Psoas muscle (tissue), 8 donors: ENCODE data around the gene IFNA13. TPM values are rescaled to one million over a fixed set of nuclear protein-coding genes. Genes with fewer than 3 reads are reported as not detected.
A peak's percentile ranks its signal among the peaks of the same experiment; 100 is the strongest.

Experiments
- ATAC-seq, 4 donors: fragments of 200-7000 bp; cut with Tn5 transposase; one replicate each; pipeline ENCODE4 v1.9.1; 2020; ENCODE audit warnings: moderate library complexity in 3 of 4, mild to moderate bottlenecking in 2 of 4
- DNase-seq, 2 donors: peaks; one replicate each; pipeline ENCODE4 v3.0.0-alpha.2; 2020
- H3K27ac ChIP-seq: fragments of 200-600 bp; one replicate; pipeline ENCODE4 v1.8.0; 2022
- H3K27me3 ChIP-seq, 3 donors: fragments of 200-600 bp in 1 of 3; one replicate each; pipeline versions ENCODE4 v1.6.1 to v1.8.0; 2013 to 2022; ENCODE audit warnings: low read length in 2 of 3, mild to moderate bottlenecking in 2 of 3, moderate library complexity in 1 of 3; ENCODE audit not compliant: insufficient read depth in 3 of 3
- H3K36me3 ChIP-seq, 2 donors: fragments of 200-600 bp in 1 of 2; one replicate each; pipeline versions ENCODE4 v1.6.1 to v1.8.0; 2013 to 2022; ENCODE audit warnings: low read depth in 1 of 2, mild to moderate bottlenecking in 1 of 2, moderate library complexity in 1 of 2; ENCODE audit not compliant: insufficient read depth in 1 of 2
- H3K4me1 ChIP-seq: fragments of 200-600 bp; one replicate; pipeline ENCODE4 v1.8.0; 2022
- H3K4me3 ChIP-seq: fragments of 200-600 bp; one replicate; pipeline ENCODE4 v1.8.0; 2022; ENCODE audit warnings: mild to moderate bottlenecking
- H3K9me3 ChIP-seq: fragments of 200-600 bp; one replicate; pipeline ENCODE4 v1.8.0; 2022
- WGBS, 3 donors: extraction: QIAGEN DNeasy Blood & Tissue Kit; methylation state at CpG; one replicate each; pipeline versions ENCODE4 v1.1.6 to v1.1.7; 2013; 5-methylcytosine and 5-hydroxymethylcytosine counted together
- intact Hi-C, 2 donors: fragments of 100-400 bp; cut with DNase I; formaldehyde crosslinking; loops; one replicate each; pipeline versions ENCODE4 v1.11.0 to v1.14.2; 2022
- polyA plus RNA-seq, 3 donors: library from polyadenylated mRNA; stranded (reverse); fragments of 200-250 nt; gene quantifications; one replicate each; pipeline ENCODE4 v1.2.3, GENCODE V29; 2013
- total RNA-seq, 4 donors: library from RNA; stranded (reverse); fragmentation: NEBNext Ultra II Directional in 2 of 4; extraction: Animal tissue kit (Norgen Biotek cat#: 25700) in 2 of 4; gene quantifications; one replicate each; pipeline versions ENCODE4 v1.2.1 to v1.2.4, GENCODE V29; 2021 to 2023
- TF ChIP-seq, protein P1 (sequence below): fragments of 200-600 bp; IDR thresholded peaks from one replicate; pipeline ENCODE4 v1.8.0; 2022; ENCODE audit warnings: antibody characterized with exemption
- donor health status: healthy with polysubstance abuse.
- donor health status: DM: no; HTN: no; CAD: no; lungs with moderate emphysema.
- donor health status: Bipolar disorder and iron deficiency.
- donor health status: healthy.
- donor health status: DM: yes; HTN: yes; CAD: no.
- donor health status: DM: no; HTN: no; CAD: no.
- donor health status: DM: no; HTN: no; CAD: no.
- donor health status: DM: yes; HTN: yes; CAD: no.

Gene IFNA13
- total and polyA plus RNA-seq, 7 donors, result not detected

GRCh38 chr9:21320465-21320864 lies 47.4 kb downstream of the IFNA13 start:
- no peak overlapping the region for H3K4me3 ChIP-seq
- 69 to 85% (median 75%) methylated on average over 2 of the region's 2 CpGs for WGBS, 3 donors
- H3K36me3 ChIP-seq, result peaks cover 0 to 41% of the 10 kb centered on the region in 2 donors
- no peaks in the 10 kb centered on the region for H3K9me3 ChIP-seq
- TF ChIP-seq, protein P1, sequence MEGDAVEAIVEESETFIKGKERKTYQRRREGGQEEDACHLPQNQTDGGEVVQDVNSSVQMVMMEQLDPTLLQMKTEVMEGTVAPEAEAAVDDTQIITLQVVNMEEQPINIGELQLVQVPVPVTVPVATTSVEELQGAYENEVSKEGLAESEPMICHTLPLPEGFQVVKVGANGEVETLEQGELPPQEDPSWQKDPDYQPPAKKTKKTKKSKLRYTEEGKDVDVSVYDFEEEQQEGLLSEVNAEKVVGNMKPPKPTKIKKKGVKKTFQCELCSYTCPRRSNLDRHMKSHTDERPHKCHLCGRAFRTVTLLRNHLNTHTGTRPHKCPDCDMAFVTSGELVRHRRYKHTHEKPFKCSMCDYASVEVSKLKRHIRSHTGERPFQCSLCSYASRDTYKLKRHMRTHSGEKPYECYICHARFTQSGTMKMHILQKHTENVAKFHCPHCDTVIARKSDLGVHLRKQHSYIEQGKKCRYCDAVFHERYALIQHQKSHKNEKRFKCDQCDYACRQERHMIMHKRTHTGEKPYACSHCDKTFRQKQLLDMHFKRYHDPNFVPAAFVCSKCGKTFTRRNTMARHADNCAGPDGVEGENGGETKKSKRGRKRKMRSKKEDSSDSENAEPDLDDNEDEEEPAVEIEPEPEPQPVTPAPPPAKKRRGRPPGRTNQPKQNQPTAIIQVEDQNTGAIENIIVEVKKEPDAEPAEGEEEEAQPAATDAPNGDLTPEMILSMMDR, result no peak
- intact Hi-C loops, result loop anchor here in 1 of 2 donors (5.0 kb wide), 1 partner anchor 472 kb away; no protein-coding TSS in a partner anchor
- H3K27ac ChIP-seq, result no peak overlapping the region
- no peaks in the 10 kb centered on the region for H3K4me1 ChIP-seq
- DNase-seq, result no peak
- no peak for ATAC-seq
- H3K27me3 ChIP-seq, result no peaks in the 10 kb centered on the region

GRCh38 chr9:21317956-21318923 lies 49.6 kb downstream of the IFNA13 start:
- Histone ChIP-seq H3K27me3 (no peaks in the 10 kb centered on the region), H3K4me1 (no peaks in the 10 kb centered on the region), H3K27ac (no peak overlapping the region), H3K9me3 (no peaks in the 10 kb centered on the region), H3K36me3 (peaks cover 0 to 27% of the 10 kb centered on the region in 2 donors), H3K4me3 (no peak overlapping the region)
- DNase-seq (no peak), ATAC-seq (peak; percentile 59 to 80 (median 64))
- 20 to 21% (median 20%) methylated on average over 7 of the region's 7 CpGs for WGBS, 3 donors
- intact Hi-C loops, result no loop called here
- TF ChIP-seq, protein P1, result peak; percentile 68

Other genes with a start within 250 kb of the IFNA13 start
- not detected for gene IFNW1, start 226.2 kb downstream of the IFNA13 start, total RNA-seq
- gene IFNW1, start 226.2 kb downstream of the IFNA13 start, polyA plus RNA-seq, result not detected
- not detected for gene IFNA21, start 201.4 kb downstream of the IFNA13 start, total RNA-seq
- not detected for gene IFNA21, start 201.4 kb downstream of the IFNA13 start, polyA plus RNA-seq
- not detected for gene IFNA4, start 180.5 kb downstream of the IFNA13 start, total RNA-seq
- gene IFNA4, start 180.5 kb downstream of the IFNA13 start, polyA plus RNA-seq, result not detected
- not detected for gene IFNA7, start 165.9 kb downstream of the IFNA13 start, total RNA-seq
- not detected for gene IFNA7, start 165.9 kb downstream of the IFNA13 start, polyA plus RNA-seq
- gene IFNA10, start 160.9 kb downstream of the IFNA13 start, total RNA-seq, result not detected
- under 1 TPM in 1 of 3 donors, not detected in 2; 0.14 TPM for gene IFNA10, start 160.9 kb downstream of the IFNA13 start, polyA plus RNA-seq
- gene IFNA16, start 150.7 kb downstream of the IFNA13 start, total RNA-seq, result not detected
- not detected for gene IFNA16, start 150.7 kb downstream of the IFNA13 start, polyA plus RNA-seq
- not detected for gene IFNA17, start 139.8 kb downstream of the IFNA13 start, total RNA-seq
- not detected for gene IFNA17, start 139.8 kb downstream of the IFNA13 start, polyA plus RNA-seq
- gene IFNA14, start 128.1 kb downstream of the IFNA13 start, total RNA-seq, result not detected
- not detected for gene IFNA14, start 128.1 kb downstream of the IFNA13 start, polyA plus RNA-seq
- not detected for gene IFNA5, start 62.7 kb downstream of the IFNA13 start, total RNA-seq
- under 1 TPM in 1 of 3 donors, not detected in 2; 0.05 TPM for gene IFNA5, start 62.7 kb downstream of the IFNA13 start, polyA plus RNA-seq
- 10 to 100 TPM in 1 of 4 donors, 1 to 10 TPM in 3; 7.5 to 10.2 (median 8.0) TPM for gene KLHL9, start 32.7 kb downstream of the IFNA13 start, total RNA-seq
- 1 to 10 TPM; 3.6 to 8.4 (median 5.2) TPM for gene KLHL9, start 32.7 kb downstream of the IFNA13 start, polyA plus RNA-seq
- not detected for gene IFNA6, start 17.2 kb downstream of the IFNA13 start, total RNA-seq
- gene IFNA6, start 17.2 kb downstream of the IFNA13 start, polyA plus RNA-seq, result not detected
- not detected for gene IFNA2, start 17.3 kb upstream of the IFNA13 start, total RNA-seq
- not detected for gene IFNA2, start 17.3 kb upstream of the IFNA13 start, polyA plus RNA-seq
- not detected for gene IFNA8, start 41.1 kb upstream of the IFNA13 start, total RNA-seq
- gene IFNA8, start 41.1 kb upstream of the IFNA13 start, polyA plus RNA-seq, result not detected
- not detected for gene IFNA1, start 72.4 kb upstream of the IFNA13 start, total RNA-seq
- gene IFNA1, start 72.4 kb upstream of the IFNA13 start, polyA plus RNA-seq, result not detected
- gene IFNE, start 114.3 kb upstream of the IFNA13 start, total RNA-seq, result not detected
- not detected for gene IFNE, start 114.3 kb upstream of the IFNA13 start, polyA plus RNA-seq